NCI-H1417 treated with DMSO at 0.1 percent for 48 hours (cell line): ENCODE data around the gene NELFB.

Experiments used
- DNase-seq: peaks from one replicate; lab custom pipeline; 2025; lab: John Stamatoyannopoulos, UW

Gene NELFB

DNA sequence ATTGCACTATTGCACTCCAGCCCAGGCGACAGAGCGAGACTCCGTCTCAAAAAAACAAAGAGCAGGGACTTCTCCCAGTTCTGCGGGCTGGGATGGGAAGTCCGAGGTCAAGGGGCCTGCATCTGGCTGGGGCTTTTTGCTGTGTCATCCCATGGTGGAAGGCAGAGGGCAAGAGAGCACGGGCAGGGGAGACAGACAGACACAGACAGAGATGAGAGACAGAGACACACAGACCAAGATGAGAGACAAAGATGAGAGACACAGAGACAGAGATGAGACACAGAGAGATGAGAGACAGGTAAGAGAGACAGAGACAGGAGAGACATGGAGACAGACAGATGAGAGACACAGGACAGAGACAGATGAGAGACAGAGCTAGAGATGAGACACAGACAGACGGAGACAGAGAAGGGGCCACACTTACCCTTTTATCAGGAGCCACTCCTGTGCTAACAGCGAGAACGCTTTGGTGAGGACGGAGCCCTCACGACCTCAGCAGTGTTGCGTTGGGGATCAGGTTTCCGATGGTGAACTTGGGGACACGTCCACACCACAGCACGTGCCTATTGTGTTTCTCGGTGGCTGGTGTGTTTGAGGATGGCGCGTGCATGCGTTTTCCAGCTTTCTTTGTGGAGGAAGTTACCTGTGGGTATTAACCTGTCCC lies 13.5 kb downstream of the NELFB start:
- DNase-seq: no peak

DNA sequence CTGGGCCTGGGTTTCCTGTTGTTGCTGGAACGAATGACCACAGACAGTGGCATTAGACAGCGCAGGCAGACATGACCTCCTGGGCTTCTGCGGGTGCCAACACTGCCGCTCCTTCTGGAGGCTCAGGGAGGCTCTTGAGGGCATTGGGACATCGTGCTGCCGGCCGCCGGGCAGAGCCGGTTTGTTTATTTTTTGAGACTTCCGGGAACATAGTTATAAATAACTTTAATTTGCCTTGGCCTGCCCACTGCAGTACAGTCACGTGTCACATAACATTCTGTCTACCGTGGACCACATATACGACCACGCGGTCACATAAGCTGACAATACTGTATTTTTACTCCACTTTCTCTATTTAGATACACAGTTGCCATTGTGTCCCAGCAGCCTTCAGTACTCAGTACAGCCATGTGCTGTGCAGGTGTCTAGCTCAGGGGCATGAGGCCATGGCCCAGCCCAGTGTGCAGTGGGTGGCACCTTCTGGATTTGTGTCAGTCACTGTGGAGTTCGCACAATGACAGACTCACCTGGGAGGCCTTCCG lies 14.2 kb downstream of the NELFB start:
- DNase-seq: no peak

DNA sequence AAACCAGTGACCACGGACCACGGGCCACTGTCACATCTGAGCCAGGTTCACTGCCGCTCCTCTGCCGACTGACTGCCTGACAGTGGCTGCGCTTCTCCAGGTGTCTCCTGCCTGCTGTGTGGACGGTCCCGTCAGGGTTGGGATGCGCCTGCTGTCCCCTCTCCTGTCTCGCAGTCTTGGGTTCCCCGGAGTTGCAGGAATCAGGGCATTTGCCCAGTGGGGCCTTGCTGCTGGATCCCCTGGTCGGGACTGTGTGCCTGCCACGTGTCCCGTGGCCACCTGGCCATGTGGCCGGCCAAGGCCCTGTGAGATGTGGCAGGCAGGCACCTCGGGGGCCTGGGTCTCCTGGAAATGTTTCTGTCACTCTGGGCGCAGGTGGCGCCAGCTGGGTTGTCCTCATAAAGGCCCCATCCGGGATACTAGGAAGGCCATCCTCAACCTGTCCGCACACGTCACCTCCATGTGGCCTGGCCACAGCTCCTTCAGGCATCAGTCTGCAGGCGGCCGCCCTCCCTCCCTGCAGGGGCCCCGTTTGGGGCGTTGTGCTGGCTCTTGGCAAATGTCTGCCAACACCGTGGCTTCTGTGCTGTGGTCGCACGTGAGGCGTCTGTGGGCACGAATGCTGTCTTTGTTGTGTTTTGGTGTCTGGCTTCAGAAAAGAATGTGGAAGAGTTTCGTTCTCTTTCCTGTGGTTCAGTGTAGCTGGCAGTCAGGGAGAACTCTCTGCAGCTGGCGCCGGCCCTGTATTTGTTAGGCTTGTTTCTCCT lies 16.0 kb downstream of the NELFB start:
- DNase-seq: no peak

DNA sequence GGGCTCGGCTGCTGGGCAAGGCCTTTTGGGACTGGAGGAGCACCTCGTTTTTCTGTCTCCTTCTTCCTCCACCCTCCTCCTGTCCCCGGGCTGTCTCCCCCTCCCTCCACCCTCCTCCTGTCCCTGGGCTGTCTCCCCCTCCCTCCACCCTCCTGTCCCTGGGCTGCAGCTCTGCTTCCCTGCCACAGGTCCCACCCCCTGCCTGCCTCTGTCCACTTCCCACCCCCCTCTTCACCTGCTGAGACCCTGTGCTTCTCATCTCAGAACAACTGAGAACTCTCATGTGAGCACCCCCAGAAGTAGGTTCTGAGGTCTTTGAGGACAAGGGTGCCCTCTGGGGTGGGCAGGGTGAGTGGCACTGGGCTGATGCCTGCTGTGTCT lies 16.6 kb downstream of the NELFB start:
- DNase-seq: no peak

DNA sequence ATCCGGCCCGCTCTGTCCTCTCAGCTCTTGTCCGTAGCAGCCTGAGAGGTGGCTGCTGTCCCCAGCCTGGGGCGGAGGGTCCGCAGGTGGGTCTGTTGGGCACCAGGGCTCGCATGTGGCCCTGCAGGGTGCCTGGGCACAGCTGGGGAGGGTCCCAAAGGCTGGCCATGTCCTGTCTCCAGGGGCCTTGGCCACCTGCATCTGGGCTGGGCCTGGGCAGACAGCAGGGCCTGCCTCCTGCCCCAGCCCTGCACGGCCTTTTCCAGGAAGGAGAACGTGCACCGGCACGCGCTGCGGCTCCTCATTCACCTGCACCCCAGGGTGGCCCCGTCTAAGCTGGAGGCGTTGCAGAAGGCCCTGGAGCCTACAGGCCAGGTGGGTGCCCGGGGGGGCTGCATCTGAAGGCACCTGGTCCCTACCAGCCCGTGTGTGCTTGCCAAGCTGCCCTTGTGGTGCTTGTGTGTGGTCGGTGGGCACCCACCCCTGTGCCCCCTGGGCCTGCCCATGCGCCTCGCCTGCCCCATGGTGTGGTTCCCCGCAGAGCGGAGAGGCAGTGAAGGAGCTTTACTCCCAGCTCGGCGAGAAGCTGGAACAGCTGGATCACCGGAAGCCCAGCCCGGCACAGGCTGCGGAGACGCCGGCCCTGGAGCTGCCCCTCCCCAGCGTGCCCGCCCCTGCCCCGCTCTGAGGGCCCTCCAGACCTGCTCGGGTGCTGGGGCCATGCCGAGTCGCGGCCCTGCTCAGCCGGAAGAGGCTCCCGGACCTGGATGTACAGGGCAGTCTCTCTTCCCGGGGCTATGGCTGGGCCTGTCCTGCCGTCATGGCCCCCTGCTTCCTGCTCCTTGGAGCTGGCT lies 17.3 kb downstream of the NELFB start:
- DNase-seq: no peak

DNA sequence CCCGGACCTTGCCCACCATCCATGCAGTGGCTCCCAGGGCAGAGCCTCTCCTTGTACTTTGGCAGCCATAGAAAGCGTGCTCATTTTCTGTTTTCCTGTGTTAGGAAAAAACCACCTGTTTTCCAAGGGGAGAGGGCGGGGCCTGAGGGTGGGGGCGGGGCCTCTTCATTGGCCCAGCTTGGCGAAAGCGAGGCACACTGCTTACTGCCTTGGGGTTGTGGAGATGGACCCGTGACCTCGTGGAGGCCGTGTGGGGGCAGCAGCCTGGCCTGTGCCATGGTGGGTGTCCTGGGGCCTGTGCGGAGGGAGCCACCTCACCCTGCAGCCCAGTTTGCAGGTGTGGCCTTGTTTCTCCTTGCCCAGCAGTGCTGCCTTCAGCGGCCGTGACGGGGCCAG lies 18.0 kb downstream of the NELFB start:
- DNase-seq: no peak

DNA sequence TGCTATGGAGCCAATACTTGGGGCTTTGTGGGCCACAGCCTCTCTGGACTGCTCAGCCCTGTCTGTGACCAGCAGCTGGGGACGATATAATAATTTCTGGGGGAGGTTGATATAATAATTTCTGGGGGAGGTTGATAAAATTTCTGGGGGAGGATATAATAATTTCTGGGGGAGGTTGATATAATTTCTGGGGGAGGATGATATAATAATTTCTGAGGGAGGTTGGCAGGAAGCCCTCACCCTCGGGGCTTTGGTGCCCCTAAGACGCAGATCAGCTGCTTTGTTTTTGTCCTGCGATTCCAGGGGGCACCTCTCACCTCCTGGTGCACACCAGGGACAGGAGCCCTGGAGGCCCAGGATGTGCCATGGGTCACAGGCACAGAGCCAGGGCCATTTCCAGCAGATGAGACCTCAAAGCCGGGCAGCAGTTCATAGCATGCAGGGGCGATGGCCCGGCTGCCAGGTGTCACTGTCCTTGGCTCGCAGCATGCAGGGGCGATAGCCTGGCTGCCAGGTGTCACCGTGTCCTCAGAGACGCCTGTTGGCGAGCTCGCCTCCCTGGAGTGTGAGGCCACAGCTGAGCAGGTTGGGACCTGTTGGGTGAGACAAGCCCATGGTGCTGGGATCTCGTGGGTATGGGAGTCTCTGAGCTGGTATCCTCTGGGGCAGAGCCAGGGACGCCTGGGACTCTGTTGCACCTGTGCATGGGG lies 18.6 kb downstream of the NELFB start:
- DNase-seq: no peak

DNA sequence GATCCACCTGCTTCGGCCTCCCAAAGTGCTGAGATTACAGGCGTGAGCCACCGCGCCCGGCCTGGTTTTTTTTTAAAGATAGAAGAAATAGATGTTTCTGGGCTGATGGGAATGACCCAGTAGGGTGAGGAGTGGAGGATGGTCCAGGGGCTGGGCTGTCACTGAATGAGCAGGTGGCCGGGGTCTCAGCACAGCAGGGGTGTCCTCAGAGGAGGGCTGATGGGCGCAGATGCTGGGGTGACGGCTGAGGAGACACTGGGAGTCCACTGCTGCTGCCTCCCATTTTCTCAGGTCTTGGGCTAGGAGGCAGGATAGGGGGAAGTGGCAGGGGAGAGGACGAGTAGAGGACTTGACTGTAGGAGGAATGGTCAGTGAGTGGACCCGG lies 20.1 kb downstream of the NELFB start:
- DNase-seq: no peak

DNA sequence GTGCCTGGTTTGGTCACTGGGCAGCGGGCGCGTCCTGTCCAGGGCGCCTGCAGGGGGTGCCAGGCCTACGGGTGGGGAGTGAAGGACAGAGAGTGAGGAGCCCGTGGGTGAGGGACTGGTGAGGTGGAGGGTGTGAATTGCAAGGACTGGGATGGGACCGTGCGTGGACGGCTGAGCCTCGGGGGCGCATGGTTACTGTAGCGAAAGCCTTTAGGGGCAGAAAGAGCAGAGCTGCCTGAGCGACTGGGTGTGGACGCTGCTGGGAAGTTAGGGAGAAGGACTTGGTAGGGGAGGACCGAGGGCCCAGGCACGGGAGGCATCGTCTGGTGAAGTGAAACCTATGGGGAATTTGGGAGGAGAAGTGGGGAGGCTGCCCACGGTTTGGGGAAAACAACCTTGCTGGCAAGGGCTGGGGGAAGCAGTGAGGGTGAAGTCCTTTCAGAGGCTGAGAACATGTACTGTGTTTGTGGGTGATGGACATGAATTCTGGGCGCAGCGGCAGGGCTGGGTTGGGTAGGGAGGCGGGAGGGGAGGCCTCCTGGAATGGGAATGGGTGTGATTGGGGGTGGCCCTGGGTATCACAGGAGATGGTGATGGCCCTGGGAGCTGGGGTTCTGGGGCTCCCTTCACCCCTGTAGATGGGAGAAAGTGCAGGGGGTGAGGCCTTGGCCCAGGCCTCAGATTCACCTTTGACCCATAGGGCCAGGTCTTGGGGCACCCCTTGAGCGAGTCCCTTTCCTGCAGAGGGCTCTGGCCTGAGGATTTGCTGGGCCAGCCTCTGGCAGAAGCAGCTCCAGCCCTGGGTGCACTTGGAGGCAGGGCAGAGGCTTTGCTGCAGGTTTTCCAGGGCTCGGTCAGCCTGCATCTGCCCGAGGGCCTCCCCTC lies 20.7 kb downstream of the NELFB start:
- DNase-seq: no peak

DNA sequence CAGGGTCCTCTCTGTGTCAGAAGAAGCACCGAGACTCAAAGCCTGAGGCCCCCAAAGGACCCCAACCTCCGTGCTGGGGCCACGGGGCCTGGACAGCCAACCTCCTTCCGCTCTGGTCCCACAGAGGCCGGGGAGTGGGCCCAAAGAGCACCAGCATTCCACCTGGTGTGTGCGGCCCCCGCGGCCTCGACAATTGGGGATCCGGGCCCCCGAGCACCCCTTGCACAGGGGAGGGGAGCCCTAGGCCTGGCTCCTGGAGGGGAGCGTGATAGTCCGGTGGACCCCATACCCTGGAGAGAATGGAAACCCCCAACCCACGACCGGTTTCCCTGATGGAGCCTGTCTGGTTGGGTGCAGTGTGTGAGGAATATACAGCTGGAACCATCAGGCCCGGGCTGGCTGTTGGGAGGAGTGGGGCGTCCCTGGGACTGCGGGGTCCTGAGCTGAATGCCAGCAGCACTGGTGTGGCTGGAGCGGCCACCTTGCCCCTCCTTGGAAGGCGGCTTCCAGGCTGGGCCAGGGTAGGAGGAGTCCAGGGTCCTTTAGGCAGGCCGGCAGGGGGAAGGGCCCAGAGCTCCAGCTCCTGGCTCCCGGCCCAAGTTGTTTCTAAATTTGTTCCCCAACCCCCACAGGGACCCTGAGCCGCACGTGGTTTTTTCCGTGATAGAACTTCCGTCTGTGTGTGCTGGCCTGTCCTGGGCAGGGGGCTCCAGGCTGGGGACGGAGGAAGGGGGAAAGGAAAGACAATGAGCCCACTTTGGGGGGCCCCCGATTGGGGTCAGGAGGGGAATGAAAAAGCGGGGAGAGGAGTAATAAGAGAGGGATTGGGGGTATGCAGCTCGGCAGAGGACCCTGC lies 21.6 kb downstream of the NELFB start:
- DNase-seq: no peak

DNA sequence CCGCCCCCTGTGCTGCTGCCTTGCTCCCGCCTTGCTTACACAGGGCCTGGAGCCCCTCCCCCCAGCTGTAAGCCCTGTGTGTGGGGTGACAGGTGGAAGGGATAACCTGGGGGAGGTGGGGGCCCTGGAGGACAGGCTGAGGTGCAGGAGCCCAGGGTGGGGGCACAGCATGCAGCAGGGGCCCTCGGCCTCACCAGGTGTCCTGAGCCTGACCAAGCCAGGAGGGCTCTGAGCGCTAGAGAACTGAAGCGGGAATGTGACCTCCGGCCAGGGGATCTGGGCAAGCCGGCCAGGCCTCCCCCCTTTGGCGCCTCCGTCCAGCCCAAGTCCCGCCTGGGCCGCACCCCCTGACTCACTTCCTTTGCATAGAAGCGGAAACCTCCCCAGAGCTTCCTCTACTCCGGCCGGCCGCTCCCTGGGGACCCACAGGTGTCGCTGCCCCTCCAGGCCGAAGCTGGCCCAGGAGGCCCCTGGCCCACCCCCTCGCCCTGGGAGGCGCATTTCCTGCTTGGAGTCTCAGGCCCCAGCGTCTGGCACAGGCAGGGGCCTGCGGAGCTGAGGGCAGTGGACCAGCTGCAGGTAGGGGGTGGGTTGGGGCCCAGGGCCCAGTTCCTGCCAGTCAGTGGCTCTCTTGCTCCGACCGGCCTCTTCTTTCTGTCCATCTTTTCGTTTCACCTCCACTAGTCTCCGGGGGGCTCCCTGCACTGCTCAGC lies 22.4 kb downstream of the NELFB start, which contains the start of gene TOR4A:
TSS of gene TOR4A (plus strand) at position 398 of the 713 bp plus-strand sequence. CDS start 964 bp downstream, outside the sequence.
- no peak for DNase-seq

DNA sequence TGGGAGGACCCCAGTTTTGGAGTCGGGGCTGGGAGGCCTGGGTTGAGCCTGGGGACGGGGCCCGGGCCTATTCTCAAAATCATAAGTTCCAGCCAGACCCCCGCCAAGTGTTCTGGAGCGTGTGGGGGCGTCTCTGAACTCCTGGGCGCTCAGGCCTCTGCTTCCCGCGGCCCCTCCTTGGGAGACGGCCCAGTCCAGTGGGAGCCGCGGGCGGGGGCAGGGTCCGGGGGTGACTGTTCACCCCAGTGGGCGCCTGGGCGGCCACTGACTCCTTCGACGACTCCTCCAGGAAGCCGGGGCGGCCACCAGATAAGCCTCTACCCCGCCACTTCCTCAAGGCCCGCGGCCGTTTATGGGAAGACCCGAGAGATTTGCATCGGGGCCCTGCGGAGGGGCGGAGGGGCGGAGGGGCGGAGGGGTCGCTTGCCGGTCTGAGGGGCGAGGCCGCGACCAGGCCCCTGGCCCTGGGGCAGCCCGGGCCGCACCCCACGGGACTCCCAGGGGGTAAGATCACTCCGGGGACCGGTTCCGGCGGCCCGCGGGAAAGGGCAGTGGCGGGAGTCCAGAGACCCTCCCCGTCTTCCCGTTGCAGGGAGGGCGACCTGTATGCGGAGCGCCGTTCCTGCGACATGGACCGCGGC lies 23.1 kb downstream of the NELFB start:
- no peak for DNase-seq

DNA sequence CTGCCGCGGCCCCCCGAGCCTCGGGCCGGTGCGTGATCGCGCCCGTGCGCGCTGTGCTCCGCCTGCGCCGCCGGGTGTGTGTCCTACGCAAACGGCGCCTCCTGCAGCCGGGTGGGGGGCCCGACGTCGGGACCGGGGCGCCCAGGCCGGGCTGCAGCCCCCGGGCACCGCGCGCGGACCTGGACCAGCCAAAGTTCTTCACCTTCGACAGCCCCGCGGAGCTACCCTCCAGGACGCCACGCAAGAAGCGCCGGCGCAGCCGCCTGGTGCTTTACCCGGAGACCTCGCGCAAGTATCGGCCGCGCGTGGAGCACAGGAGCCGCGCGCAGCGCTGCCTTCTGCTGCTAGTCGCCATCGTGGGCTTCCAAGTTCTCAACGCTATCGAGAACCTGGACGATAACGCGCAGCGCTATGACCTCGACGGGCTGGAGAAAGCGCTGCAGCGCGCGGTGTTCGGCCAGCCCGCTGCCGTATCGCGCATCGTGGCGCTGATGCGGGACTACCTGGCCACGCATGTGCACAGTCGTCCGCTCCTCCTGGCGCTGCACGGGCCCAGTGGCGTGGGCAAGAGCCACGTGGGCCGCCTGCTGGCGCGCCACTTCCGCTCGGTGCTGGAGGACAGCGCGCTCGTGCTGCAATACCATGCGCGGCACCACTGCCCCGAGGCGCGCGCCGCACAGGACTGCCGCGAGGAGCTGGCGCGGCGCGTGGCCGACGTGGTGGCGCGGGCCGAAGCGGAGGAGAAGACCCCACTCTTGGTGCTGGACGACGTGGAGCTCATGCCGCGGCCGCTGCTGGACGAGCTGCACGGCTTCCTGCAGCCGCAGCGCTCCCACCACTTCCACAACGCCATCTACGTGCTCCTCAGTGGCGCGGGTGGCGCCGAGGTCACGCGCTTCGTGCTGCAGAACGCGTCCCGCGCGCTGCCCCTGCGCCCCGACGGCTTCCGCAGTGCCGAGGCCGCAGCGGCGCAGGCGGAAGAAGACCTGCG lies 23.9 kb downstream of the NELFB start:
- DNase-seq: no peak

DNA sequence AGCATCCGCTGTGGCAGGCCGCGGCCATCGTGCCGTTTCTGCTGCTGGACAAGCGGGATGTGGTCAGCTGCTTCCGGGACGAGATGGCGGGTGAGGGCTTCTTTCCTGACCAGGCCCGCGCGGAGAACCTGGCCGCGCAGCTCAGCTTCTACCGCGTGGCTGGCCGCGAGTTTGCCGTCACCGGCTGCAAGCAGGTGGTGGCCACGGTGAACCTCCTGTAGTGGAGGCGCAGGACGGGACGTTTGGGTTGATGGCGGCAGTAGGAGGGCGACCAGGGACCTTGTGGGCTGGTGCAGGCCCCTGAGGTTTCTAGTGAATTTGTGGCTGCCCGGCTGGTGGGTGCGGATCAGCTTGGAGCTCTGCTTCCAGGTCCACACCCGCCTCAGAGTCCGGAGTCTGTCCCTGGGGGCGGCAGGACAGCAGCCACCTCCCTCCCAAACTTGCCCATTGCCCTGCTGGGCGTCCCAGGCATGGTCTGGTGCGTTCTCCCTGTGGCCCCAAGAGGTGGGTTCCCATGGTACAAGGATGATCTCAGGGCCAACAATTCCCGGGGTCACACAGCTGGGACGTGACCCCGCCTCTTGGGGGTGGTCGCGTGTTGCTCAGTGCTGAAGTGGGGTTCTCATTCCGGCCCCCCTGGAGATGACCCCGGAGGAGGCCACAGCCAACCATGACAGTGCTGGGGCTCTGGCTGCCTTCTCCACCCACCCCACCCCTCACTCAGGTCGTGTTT lies 24.8 kb downstream of the NELFB start:
- DNase-seq: no peak

DNA sequence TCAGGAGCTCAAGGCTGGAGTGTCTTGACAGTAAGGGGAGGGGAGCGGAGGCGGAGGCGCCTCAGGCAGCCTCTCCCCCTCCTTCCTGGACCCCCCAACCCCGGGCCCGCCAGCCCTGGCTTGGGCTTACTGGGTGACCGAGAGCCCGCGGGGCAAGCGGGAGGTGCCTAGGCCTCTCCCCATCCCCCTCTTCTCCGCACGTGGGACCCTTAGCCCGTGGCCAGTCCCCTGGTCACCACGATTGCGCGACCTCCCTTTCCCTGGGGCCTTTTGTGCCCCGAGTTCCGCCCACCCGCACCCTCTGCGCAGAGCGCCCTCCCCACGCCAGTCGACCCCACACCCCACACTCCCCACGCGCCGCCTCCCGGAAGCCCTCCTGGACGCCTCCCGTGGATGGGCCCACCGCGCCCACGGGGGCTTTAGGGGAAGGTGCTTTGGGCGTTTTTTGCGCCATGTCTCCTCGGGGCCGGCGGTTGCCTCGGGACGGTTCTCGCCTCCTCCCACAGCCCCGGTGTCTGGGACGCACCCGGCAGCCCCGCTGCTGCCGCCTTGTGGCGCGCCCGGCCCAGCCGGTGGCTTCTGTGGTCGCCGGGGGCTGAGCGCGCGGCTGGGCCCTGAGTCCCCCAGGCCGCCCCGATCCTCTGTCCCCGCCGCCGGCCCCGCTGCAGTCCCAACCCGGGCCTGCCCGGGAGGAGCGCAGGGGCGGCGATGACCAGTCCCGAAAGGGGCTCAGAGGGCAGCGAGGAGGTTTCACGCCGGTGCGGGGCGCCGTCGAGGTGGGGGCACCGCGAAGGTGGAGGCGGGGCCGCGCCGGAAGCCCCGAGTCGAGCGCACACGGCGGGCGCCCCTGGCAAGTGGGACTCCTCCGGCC lies 25.6 kb downstream of the NELFB start:
- DNase-seq: no peak
